ELR (cell line): ENCODE results near the gene HIP1R.
"Not testable (repeated sequence)": the region's sequence is repeated elsewhere in the genome, so short reads cannot be mapped to it uniquely, and the experiment has no call there.

Experiments used
- DNase-seq: peaks from one replicate; pipeline ENCODE4 v3.0.0-alpha.2; 2015; ENCODE audit warnings: low read depth

The HIP1R gene

DNA sequence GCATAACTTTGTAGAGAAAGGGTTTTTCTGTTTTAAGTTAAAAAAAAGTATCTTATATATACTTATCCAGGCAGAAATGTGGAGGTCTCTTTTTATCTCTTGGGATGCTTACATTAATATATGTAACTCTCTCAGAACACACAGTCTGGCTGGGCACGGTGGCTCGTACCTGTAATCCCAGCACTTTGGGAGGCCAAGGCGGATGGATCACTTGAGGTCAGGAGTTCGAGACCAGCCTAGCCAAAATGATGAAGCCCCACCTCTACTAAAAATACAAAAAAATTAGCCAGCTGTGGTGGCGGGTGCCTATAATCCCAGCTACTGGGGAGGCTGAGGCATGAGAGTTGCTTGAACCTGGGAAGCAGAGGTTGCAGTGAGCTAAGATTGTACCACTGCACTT, 41.0 kb downstream of the HIP1R start:
- DNase-seq: not testable (repeated sequence)

DNA sequence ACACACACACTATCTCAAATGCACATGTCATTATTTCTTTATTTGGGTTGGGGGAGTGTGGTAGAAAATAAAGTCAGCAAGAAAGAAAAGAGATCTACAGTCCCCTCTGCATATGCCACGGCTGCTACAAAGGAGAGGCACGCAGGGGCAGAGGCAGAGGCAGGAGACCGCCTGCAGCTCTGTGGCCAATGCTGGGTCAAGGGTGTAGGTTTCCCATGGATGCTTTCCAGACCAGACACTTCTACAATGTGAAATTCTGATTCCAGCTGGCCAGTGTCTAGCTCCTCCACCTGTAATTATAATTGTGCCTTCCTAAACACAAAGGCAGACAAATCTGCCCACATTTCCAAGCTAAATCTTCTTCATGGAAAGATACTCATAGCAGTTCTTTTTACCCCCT, 41.5 kb downstream of the HIP1R start:
- DNase-seq: no peak

DNA sequence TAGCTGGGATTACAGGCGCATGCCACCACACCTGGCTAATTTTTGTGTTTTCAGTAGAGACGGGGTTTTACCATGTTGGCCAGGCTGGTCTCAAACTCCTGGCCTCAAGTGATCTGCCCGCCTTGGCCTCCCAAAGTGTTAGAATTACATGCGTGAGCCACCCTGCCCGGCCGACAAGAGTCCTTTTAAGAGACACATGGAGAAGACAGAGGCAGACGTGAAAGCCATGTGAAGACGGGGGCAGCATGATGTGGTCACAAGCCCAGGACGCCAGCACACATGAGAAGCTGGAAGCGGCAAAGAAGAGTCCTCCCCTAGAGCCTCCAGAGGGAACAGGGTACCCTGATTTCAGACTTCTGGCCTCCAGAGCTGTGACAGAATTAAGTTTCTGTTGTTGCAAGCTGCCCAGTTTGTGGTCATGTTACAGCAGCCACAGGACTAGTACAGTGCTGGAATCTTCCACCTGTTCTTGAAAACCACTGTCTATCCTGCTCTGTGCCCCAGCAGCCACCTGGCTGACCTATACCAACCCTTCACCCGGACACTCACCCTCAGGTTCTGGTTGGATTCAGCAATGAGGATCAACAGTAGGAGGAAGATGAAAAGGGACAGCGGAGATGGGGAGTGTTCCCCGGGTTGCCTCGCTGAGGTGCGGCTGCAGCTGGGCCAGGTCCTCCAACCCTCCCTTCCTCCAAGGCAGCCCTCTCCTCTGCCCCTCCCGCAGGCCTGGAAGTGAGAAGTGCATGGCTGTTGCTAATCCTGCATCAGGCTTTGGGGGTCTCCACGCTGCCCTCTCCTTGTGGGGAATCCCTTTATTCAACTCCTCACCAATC, 43.7 kb downstream of the HIP1R start:
- no peak for DNase-seq

DNA sequence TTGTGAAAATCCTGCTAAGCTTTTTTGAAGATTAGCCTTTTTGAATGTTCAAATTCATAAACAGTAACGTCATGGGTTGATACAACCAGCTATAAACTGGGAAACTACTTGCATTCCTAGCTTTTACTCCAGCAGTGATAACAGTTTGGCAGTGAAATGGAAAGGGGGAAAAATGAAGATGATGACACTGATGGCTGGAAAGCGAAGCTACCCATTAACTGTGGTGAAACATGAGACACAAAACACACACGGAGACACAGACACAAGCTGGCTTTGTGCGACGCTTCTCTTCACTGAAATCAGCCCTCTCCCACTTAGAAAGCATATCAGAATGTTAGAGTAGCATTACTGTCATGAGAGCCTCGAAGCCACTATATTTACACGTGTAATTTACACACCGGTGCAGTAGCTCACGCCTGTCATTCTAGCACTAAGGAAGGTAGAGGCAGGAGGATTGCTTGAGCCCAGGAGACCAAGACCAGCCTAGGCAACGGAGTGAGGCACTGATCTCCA, 45.0 kb downstream of the HIP1R start:
- no peak for DNase-seq

DNA sequence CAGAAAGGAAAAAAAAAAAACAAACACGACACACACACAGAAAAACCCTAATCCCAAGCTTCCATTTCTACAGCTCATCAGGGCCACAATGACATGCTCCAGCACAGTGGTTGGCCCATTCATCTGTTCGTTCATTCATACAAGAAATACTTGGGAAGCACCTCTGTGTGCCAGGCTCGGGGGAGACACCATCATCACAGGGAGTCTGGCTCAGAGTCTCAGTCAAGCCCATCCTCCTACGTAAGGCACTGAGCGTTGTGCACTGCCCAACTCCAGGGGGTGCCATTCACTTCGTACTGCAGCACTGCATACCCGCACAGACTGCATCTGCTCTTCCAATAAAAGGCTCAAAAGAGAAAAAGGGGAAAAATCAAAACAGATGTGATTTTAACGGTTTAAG, 45.4 kb downstream of the HIP1R start:
- peak; percentile 55 for DNase-seq

DNA sequence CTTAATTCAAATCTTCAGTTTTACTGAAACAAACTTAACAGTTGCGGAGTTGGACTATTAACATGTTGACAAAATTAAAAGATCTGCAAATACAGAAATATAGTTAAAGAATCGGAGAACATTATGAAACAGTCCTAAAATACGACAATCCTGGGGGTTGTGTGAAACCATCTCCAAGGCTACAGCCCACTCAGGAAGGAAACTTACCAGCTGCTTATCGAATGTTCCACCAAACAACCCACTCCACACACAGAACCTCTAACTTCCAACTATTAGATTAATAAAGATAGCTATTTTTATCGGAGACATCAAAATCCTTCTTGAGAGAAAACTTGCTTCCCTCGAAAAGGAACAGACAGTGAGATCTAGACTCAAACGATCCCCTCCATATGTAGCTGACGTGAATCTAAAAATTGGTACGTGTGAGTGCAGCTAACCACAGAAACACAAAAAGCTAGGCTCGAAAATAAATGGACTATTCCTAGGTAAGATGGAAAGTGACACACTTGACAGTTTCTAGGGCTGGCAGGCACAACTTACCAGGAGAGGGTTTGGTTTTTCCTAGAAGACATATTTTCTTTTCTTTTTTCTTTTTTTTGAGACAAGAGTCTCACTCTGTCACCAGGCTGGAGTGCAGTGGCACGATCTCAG, 47.8 kb downstream of the HIP1R start:
- DNase-seq: no peak

DNA sequence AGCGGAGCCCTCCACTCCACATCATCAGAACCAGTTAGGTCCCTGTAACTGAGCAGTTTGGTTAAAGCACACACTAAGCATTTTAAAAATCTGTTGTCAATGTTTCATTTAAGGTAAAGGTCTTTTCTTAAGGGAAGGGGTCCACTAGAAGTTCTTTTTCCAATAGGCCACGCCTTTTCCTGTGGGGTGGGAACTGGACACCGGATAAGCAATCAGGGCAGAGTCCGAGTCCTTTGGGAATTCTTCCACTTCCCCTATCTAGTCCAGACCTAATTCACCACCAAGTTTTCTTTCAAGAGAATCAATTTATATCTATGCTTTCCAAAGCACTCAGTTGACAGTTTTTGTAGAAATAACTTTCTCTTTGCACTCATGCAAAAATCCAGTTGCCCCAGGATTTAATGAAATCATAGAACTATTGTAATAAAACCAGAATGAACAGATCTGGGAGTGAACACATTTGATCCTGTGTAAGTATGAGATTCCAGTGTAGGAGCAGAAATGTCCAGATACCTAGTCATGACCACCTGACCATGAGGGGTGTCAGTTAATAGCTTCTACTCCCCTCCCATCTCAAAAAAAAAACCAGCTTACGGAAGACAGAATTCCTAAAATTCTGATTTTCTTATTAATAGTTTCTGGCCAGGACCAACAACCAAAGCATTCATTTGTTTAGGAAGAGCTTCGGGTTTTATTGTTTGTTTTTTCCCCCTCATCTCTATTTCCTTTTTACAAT, 49.0 kb downstream of the HIP1R start:
- no peak for DNase-seq

DNA sequence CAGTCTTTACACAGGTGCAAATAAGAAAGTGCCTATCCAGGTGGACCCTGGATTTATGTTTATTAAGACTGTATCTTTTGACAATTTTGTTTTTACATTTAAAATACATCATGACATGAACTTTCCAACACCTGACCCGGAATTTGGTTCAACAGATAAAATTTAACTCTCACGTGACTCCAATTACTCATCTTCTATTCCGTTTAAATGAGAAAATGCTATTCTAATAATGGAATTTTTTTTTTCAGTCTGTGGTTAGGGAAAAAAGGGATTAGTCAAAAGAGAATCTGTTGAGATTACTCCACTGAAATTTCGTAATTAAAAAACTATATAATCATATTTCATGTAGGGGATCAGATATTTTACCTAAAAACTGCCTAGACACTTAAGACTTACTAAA, 49.6 kb downstream of the HIP1R start:
- DNase-seq: peak; percentile 71

DNA sequence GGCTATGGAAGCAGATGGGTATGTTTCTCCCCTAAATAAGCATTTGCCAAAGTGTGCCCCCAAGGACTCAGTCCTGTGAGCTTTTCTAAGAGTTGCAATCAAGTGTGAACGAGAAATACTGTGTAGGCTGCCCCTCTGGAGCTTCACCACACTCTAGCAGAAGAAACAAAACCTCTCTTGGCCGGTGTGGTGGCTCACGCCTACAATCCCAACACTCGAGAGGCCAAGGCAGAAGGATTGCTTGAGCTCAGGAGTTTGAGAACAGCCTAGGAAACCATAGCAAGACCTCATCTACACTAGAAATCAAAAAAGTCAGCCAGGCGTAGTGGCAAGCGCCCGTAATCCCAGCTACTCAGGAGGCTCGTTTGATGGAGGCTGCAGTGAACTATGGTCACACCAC, 50.9 kb downstream of the HIP1R start:
- DNase-seq: no peak

DNA sequence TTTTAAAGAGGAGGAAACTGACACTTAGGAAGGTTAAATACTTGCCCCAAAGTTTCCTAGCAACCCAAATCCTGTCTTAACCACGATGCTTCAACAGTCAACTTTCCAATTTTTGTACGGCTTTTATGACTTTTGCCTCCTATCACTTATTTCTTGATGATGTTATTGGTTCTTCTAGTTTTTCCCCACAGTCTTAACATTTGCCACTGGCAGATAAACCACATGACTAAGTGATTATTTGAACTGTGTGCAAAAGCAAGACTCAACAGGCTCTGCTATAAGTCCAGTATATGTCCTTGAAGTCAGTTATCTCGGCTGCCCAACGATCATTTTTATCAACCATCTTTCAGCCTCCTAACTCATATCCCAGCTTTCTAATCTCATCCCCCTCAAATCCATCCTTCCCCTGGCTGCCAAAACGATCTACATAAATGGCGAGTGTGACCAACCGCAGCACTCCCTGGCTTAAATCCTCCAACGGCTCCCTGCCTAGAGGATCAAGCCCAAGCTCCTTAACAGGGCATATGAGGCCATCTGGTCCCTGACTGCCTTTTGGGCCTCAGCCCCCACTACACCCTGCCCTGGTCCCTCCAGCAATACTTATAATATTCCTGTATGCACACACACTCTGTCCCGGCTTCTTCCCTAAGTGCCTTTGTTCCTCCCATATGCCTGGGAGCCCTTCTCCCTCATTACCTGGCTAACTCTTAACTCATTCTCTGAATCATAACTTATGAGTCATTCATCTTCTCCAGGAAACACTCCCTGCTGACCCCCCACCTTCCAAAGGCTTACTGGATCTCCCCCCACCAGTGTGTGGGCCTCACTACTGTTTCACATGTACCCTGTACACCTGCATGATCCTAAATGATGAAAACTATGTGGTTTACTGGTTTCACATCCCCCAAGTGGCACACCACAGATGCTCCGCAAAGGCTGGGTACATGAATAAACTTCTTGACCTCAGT, 51.9 kb downstream of the HIP1R start:
- DNase-seq: peak; percentile 94

DNA sequence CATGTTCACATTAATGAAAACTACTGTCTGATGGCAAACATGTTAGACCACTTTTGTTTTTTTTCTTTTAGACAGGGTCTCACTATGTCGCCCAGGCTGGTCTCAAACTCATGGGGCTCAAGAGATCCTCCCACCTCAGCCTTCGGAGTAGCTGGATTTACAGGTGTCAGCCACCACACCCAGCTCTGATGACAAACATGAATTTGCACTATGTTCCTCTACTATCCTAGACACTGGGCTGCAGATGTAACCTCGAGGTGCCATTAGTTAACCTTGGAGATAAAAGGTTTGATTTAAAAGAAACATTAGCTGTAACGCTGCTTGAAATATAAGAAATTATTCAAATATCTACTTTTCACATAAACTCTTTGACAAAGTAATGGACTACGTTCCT, 52.6 kb downstream of the HIP1R start:
- DNase-seq: no peak

DNA sequence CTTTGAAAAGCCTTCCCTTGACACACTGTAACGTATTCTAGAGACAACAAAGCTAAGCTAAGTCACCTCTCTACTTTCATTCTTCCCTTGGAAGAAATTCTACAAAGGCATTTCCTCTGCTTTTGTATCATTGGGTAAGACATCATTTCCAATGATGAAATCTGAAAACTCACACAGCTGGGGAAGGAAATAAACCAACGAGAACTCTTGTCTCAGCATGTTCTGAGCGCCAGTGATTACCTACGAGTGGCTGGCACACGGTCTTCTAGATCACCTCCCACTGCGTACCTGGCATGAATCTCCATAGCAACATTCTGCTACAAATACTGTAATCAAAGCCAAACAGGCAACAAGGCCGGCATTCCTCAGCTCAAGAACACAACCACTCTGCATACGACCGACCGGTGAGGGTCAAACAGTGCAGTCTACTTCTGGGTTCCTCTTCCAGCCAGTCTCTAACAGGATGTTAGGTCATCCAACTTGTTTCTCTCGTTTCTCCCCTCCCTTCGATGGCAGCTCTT, 53.0 kb downstream of the HIP1R start:
- DNase-seq: peak; percentile 67

DNA sequence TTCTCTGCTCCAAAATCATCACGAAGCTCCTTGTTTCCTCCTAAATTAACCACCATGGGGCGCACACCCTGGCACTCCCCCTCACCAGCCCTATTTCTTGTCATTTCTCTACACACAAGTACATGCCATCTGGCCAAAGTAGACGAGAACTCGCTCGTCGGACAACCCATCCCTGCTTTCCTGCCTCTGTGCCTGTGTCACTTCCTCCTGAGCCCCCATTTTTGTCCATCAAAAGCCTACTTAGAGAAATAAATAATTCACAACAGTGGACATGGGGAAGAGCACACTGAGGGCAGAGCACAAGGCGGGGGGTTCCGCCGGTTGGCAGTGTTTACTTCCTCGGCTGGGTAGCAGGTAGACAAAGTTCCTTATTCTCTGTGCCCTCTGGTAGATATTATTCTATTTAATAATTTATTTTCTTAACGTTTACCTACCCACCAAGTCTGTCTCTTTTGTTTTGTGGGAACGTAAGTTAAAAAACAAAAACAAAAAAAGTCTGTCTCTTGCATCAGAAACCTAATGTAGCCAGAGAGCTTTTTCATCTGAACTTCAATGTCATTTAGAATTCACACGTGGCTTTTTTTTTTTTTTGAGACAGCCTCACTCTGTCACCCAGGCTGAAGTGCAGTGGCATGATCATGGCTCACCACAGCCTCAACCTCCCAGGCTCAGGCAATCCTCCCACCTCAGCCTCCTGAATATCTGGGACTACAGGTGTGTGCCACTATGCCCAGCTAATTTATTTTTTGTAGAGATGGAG, 54.7 kb downstream of the HIP1R start:
- no peak for DNase-seq

DNA sequence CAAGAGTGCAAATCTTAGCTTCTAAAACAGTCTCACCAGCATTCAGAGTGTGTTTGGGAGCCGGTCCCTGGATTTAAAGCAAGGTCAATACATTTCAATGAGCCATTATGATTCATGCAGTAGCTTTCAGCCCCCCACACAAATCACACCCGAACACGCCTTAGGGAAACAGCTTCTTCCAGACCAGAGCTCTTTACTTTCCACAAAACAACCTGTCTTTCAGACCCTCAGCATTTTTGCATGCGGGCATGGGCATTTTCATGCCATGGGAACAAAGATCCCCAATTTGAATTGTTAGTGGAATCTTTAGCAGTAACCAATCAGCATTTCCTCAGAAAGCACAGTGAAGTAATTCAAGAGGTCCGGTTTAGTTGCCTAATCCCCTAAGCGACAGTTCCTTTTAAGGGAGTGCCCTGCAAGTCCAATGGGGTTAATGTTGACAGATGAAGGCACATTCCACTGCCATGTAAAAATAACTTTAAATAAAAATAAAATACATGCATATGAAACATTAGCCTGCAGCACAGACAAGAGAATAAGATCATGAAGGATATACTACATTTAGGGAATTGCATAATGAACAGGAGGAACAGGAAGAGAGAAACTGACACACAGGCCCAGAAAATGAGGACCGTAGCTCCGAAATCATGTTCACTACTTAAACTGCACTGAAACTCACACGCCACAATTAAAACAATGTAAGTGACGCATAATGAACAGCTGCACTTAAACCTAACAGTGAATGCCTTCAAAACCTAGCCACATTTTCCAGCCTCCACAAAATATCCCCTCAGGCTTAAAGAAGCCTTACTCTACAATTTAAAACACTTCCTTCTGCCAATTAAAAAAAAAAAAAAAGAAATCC, 56.6 kb downstream of the HIP1R start:
- DNase-seq: peak; percentile 89

DNA sequence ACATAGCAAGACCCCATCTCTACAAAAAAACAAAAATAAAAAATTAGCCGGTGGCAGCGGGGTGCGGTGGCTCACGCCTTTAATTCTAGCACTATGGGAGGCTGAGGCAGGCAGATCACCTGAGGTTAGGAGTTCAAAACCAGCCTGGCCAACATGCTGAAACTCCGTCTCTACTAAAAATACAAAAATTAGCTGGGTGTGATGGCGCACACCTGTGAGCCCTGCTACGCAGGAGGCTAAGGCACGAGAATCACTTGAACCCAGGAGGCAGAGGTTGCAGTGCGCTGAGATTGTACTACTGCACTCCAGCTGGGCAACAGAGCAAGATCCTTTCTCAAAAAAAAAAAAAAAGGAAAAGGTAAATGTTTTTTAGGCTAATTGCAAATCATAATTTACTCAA, 57.5 kb downstream of the HIP1R start:
- not testable (repeated sequence) for DNase-seq

DNA sequence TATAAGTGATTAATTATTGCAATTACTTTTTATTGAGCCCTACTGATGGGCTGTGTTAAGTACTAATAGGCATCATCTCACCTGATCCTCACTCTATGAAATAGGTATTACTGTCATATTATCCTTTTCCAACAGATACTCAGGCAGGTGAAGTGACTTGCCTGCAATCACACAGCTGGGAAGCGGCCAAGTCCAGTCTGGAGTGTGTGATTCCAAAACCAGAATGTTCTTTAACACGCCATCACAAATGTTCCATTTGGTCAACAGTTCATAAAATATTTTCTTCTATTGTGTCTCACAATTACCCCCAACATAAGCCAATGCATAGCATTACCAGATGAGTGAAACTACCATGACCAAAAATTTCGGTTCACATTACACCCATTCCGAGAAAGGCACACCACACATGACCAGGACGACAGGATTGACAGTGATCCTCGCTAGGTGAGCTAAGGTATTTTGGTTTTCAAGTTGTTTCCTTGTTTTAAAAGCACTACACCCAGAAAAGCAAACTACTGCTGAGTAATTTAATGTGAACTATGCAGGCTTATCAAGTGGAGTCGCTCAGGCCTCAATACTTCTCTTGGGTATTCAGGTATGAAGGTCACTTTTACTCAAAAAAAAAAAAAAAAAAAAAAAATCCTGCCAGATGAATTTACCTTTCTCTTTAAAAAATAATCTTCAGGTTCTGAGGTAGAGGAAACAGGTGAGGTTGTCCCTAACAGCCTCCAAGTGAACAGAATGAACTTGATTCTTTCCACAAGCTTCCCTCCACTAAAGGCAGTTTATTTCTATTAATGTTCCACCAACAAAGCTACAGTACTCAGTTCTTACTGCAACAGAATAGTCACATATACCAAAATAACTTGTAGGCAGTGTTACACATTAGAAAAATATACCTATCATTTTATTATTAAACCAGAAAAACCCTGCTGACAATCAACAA, 58.2 kb downstream of the HIP1R start:
- DNase-seq: no peak

DNA sequence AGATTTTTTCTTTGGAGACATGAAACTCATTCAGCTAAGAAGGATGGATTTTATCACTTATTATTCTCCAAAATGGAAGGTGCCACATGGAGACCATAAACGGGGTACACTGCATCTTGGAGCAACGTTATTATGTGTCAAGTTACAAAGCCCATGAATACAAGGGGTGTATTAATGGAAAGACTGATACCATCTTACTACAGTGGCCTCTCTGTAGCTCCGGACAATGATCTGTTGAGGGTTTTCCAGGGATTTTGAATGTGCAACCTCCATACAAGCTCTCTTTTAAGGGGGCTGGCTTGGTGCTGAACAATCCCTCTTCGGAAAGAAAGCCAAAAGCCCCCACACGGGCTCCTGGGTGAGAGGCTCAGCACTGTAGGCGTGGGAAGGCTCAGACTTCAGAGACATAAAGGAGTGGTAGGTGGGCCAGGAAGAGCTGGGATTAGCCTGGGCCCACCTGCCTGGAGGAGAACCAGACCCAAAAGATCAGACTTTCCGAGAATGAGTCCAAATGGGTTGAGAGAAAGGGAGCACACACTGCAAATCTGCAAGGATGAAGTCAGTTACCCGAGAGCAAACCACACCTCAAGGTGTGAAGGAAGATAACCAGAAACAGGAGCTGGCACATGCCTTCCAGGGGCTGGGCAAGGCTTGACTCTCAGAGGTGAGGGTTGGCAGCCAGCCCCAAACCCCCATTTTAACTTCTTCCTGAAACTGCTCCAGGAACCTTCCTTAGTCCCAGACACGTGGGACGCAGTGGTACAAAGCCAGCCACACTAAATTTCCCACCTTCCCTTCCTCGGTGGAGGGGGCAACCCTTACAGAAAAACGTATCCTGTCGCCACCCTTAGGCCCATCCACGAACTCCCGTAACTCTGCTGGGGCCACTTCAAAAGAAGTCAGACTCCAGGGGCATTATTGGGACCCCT, 59.2 kb downstream of the HIP1R start:
- DNase-seq: no peak
